Measurements from ENCODE around the gene RNF138.
"Not testable (repeated sequence)": the region's sequence is repeated elsewhere in the genome, so short reads cannot be mapped to it uniquely, and the experiment has no call there.

RNF138 gene

DNA sequence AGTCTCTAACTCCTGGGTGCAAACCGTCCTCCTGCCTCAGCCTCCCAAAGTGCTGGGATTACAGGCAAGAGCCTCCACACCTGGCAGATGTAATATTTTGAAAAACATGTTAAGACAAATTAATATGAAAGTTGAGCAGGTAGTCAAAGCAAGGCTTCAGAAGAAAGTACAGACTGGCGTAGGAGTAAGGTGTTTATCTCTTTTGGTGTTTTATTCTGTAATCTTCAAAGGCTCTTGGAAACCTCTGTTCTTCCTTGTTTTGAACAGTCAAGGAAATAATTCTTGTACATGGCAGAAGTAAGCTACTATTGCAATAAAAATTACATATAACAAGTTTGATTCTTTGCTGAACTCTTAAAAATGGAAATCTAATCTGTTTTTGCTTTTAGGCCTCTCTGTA lies 5.3 kb downstream of the RNF138 start:
- DNase-seq: no peak

DNA sequence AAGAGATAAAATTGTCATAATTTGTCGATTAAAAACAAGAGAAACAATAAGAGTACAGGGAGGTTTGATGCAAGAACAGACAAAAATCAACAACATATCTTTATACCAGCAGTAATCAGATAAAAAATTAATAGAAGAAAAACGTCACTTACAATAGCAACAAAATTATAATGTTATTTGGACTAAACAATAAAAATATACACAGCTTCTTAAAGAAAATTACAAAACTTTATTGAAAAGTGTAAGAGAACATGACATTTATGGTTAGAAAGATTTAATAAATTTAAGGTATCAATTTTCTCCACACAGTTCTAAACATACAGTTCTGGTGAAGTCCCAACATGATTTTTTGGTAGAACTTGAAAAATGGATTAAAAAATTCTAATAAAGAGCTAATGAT lies 12.8 kb downstream of the RNF138 start:
- no peak for DNase-seq

DNA sequence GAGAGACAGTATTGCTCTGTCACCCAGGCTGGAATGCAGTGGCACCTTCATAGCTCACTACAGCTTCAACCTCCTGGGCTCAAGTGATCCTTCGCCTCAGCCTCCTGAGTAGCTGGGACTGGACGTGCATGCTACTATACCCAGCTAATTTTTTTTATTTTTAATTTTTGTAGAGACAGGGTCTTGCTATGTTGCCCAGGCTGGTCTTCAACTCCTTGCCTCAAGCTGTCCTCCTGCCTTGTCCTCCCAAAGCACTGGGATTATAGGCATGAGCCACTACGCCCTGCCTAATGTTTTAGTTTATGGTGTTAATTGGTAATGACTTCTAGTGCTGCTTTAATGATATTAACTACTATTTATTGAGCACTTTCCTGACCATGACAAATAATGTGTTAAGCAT lies 18.3 kb downstream of the RNF138 start:
- DNase-seq: no peak

DNA sequence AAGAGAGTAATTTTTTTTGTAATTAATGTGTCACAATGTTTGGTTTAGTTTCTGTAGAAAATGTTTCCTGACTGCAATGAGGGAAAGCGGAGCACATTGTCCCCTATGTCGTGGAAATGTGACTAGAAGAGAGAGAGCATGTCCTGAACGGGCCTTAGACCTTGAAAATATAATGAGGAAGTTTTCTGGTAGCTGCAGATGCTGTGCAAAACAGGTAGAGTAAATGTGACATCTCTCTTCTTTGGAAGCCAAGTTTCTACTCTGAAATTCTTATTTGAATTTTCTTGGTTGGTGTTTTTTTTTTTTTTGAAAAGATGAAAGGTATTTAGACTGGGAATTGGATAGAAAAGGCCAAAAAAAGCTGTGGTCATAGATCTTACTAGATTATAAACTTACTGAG lies 20.0 kb downstream of the RNF138 start:
- no peak for DNase-seq

DNA sequence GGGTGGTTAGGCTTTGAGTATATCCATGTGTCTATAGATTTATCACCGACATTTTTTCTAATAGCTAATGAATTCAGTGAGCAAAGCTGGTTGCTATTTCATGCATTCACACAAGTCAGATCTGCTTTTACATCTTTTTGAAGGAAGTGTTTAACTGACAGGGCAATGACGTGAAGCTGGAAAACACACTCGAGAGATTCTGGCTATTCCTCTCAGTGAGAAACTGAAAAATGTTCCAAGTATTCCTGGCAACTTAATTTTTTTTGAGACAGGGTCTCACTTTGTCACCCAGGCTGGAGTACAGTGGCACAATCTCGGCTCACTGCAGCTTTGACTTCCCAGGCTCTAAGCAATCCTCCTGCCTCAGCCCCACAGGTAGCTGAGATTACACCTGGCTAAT lies 21.2 kb downstream of the RNF138 start:
- no peak for DNase-seq

DNA sequence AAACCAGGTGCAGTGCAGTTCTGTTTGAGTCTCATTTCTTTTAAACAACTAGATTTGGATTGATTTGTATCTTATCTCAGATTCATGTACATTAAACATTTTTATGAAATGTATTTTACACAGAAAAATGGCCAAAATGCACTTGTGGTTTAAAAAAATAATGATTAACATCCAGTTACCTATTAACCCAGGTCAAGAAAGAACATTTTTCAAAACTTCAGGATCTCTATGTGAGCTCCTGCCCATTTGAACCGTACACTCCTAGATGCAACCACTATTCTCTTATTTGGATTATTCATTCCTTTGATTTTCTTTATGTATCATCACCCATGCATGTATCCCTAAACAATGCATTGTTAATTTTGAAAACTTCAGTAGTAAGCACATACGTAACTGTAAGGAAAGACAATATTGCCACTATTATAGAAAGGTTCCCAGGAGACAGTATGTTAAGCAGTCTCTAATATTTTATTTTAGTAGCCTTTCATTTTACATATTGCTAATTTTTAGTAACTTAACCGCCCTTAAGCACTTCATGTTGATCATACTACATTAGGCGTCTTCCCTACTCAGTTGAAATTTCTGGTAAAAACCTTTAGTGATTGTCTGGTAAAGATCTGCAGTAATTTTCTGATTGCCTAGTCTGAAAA lies 22.7 kb downstream of the RNF138 start:
- no peak for DNase-seq

DNA sequence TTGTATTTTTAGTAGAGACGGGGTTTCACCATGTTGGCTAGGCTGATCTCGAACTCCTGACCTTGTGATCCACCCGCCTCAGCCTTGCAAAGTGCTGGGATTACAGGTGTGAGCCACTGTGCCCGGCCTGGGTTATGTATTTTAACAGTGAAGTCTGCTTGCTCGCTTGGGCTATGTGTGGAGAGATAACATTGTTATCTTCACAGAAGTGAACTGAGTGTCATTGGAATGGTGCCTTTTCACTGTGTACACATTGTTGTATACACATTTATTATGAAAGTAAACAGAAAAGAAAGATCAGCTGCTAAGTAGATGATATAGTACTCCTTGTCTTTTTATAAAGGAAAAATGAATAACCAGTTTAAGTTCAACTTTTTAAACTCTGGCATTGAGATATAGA lies 30.4 kb downstream of the RNF138 start:
- no peak for DNase-seq

DNA sequence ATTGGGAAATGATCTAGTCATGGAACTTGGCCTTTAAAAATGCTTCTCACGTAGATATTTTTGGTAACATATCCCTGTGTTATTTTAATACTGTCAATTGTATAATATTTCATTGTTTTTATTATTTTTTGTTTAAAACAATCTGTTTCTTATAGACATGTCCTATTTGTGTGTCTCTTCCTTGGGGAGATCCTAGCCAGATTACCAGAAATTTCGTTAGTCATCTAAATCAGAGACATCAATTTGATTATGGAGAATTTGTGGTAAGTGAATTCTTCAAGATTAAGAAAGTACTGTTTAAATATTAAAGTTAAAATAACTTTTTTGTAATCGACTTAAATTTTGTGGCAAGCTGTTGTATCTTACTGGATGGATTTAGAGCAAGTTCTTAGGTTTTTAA lies 34.9 kb downstream of the RNF138 start:
- DNase-seq: no peak

DNA sequence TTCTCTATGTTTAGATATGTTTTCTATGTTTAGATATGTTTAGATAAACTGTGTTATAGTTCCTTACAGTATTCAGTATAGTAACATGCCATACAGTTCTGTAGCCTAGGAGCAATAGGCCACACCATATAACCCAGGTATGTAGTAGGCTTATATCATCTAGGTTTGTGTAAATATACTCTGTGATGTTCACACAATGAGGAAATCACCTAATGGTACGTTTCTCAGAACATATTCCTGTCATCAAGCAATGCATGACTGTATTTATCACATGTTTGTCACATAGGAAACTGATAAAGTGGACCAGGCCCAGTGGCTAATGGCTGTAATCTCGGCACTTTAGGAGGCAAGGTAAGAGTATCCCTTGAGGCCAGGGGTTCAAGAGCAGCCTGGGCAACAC lies 44.0 kb downstream of the RNF138 start:
- no peak for DNase-seq

DNA sequence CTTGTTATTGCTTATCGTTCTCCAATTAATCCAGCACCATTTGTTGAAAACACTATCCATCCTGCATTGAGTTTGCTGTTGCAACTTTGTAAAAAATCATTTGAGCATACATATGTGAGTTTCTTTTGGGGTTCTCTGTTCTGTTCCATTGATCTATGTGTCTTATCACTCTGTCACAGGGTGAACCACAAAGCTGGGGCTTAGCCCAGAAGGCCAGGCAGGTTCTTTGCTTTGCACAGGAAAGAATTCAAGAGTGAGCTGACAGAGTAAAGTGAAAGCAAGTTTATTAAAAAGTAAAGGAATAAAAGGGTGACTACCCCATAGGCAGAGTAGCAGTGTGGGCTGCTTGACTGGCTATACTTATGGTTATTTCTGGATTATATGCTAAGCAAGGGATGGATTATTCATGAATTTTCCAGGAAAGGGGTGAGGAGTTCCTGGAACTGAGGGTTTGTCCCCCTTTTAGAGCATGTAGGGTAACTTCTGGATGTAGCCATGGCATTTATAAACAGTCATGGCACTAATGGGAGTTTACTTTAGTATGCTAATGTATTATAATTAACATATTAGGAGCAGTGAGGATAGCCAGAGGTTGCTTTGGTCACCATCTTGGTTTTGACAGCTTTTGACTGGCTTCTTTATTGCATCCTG lies 46.8 kb downstream of the RNF138 start:
- no peak for DNase-seq

DNA sequence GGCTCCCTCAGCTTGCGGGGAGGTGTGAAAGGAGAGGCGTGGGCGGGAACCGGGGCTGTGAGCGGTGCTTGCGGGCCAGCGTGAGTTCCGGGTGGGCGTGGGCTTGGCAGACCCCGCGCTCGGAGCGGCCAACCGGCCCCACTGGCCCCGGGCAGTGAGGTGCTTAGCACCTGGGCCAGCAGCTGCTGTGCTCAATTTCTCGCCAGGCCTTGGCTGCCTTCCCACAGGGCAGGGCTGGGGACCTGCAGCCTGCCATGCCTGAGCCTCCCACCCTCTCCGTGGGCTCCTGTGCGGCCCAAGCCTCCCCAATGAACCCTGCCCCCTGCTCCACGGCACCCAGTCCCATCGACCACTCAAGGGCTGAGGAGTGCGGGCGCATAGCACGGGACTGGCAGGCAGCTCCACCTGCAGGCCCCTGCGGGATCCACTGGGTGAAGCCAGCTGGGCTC lies 48.2 kb downstream of the RNF138 start:
- DNase-seq: no peak

DNA sequence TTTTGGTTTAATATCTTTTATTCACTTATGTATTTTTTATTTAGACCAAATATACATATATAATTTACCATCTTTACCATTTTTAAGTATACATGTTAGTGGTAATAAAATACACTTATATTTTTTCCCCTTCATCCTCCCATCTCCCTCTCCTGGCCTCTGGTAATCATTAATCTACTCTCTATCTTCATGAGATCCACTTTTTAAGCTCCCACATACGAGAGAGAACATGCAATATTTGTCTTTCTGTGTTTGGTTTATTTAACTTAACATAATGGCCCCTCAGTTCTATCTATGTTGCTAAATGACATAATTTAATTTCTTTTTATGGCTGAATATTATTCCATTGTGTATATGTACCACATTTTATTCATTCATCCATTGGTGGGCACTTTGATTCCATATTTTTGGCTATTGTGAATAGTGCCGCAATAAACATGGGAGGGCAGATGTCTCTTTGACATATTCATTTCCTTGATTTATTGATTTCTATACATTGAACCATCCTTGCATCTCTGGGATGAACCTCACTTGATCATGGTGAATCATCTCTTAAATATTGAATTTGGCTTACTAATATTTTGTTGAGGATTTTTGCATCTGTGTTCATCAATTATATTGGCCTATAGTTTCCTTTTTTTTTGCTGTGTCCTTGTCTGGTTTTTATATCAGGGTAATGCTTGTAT lies 56.7 kb downstream of the RNF138 start:
- no peak for DNase-seq

DNA sequence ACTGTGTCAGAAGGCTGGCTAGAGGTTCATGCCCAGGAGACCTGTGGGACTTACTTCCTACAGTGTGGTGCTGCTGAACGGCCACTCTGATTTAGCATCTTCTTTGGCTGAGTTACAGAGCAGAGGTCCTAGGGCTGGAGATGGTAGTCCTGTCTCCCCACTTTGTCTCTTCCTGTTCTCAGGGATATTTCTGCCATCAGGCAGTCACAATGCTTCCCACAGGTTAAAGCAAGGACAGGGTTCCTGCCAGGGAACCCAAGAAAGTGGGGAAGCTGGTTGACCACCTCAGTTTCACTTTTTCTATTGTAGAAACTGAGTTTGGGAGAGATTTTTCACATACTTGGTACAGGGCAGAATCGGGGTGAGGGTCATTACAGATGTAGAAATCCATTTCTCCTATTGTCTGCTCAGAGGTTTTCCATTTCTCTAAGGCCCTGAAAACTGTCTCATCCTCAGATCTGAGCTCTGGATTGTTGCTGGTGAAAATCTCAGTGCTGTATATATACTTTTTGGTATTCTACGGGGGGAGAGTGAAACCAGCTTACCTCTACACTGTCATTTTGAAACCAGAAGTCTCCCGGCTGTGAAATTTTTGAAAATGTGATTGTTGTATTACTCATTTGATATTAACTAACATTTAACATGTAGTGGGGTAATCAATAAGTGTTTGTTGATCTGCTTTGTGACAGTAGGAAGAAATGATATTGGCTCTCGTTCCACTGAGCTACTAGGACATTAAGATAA lies 61.2 kb downstream of the RNF138 start:
- no peak for DNase-seq

DNA sequence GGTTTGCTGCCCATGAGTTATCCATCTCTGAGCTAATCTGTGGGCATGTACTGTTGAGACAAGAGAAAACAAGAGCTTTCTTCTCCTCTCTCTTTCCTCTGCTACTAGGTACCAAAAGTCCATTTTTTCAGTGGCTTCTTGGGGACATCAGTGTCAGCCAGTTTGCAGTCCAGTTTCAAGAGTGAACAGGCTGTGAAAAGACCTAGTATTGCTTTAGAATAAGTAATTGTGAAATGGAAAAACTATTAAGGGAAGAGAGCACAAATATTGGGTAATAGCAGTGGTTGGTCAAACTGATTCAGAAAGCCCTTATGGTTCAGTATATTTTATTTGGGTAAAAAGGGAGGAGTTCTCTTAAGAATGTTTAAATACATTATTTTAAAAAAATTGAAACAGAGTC lies 65.2 kb downstream of the RNF138 start:
- DNase-seq: no peak

DNA sequence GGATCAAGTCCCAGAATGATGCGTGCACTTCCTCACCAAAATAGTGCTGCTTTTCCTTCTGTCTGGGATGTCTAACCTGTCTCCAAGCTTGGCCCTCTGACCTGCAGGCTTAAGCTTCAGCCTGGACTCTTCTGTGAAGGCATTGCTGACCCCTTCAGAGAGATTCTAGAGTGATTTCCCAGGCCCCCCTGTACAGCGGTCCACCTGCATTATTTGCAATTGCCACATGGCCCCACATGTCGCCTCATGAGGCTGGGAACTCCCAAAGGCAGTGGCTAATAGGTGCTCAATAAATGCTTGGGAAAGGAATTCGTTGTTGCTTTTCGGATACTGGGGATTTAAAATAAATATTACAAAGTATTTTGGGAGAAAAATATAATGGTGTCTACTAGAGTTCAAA lies 65.9 kb downstream of the RNF138 start:
- no peak for DNase-seq

DNA sequence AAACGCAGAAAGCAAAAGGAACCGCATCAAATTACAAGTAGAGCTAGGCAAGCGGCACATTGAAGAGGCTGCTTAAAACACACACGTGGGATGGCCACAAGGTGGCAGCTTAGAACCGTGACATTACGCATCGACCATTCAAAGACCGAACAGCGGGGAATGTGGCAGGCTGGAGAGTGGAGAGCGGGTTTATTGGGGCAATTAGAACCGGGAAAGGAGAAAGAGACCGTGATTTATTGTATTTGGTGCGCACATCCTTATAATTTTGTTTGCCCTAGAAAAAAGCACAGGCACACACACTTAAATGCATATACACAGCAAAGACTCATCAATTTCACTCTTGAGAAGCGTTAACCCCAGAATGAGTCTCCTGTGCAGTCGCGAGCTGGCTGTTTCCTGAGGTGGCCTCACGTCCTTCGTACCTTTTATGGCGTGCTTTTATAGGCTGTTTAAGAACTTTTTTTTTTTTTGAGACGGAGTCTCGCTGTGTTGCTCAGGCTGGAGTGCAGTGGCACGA lies 66.5 kb downstream of the RNF138 start:
- DNase-seq: peak; percentile 93 to 95

DNA sequence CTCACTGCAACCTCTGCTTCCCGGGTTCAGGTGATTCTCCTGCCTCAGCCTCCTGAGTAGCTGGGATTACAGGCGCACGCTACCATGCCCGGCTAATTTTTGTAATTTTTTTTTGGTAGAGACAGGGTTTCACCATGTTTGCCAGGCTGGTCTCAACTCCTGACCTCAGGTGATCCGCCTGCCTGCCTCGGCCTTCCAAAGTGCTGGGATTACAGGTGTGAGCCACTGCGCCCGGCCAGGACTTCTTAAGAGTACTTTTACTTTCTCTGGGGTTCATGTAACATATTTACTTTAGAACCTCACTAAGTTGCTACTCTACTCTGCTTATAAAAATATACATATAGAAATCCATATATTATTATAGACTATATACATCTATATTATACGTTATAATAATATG lies 67.0 kb downstream of the RNF138 start:
- DNase-seq: not testable (repeated sequence)

DNA sequence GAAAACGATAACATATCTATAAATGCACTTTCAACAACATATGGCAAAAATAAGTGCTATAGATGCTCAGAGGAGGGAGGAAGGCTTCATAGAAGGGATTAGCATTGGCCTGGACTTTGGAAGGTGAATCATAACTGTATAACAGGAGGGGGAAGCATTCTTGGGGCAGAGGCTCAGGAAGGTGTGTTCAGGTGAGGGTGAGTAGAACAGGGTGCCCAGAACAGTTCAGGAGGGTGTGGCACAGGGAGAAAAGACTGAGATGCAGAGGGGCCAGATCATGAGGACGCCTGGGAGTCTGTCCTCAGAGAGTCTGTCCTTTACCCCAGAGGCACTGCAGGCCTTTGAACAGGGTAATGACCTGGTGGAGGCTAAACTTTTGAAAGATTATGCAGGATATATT lies 68.9 kb downstream of the RNF138 start:
- DNase-seq: no peak

DNA sequence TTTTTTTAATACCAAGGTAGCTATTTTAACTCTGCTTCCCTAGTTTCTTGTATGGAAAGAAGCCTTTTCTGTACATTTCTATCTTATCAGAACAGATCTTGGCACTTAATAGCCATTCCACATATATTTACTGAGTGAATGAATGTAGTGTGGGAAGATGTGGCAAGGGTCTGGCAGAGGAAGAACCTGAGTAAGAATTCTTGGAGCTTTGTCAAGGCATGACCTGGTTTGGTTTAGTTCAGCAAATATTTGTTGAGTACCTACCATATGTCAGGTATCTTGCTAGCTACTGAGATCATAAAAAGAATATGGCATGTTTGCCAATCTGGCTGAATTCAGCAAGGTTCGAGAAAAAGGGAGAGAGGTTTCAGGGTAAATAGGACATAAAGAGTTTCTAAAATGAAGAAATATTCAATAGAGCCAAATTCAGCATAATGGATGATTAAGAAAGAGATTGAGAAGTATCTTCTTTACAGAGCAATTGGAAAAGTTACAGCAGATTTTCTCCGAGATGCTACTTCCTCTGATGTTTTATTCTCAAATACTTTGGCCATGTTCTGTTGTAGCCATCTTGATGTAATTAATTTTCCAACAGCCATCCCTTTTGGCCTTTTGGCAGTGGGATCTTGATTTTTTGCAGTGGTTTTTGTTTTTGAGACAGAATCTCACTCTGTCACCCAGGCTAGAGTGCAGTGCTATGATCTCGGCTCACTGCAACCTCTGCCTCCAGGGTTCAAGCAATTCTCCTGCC lies 76.5 kb downstream of the RNF138 start:
- DNase-seq: no peak

DNA sequence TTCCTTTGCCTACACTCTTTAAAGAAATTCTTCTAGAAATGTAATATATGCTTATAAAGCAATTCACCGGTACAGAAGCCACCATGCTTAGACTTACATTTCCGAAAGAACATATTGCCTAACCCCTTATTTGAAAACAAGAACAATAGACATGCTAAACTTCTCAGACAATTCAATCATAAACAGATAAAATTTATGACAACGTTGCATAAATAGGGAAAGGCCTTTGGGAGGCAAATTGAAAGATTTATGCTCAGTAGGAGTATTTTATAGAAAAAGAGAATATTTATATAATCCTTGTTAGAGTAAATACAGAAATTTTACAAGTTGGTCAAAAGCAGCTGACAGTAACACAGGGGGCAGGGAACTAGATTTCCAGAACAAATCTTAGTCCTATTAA lies 82.0 kb downstream of the RNF138 start:
- no peak for DNase-seq

DNA sequence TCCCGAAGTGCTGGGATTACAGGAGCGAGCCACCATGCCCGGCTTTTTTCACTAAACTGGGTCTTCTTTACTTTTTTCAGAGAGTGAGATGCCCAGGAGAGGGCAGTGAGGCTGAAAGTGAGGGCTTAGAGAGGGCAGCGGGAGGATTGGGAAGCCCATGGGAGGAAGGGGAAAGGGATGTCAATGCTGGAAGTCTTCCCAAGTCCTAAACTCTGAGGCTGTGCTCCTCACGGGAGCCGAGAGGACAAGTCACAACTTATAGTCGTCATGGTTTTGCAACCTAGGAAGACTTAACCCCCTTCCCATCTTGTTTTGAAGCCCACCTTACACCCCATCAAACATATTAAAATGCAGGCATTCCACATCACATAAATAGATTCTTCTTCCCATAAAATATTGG lies 83.0 kb downstream of the RNF138 start:
- DNase-seq: no peak

DNA sequence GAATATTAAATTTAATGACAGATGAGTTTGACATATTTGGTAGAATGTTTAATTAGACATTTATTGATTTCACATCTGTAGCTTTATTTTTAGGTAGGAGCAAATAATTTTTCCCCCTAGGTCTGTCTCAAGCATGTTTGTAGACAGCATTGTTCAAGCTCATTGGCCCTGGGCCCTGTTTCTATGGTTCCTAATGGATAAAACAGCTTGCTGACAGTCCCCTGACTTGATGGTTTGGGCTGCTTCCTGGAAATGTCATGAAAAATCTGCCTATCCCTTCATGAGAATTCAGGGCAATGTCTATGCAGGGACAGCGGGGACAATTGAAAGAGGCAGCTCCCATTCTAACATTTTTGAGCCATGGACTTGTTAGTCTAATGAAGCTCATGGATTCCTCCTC lies 83.6 kb downstream of the RNF138 start:
- DNase-seq: no peak

DNA sequence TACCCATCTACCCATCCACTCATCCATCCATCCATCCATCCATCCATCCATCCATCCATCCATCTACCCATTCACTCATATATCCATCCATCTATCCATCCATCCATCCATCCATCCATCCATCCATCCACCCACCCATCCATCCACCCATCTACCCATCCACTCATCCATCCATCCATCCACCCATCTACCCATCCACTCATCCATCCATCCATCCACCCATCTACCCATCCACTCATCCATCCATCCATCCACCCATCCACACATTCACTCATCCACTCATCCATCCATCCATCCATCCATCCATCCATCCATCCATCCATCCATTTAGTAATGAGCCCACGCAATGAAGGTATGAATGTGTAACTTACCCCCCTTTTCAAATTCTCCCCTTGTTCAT lies 85.1 kb downstream of the RNF138 start:
- DNase-seq: not testable (repeated sequence)

Measured in Kasumi-1 (cell line).